ENCODE results near the gene FBXL5.

The FBXL5 gene

GRCh38 chr4:15675356-15675755 lies 20.2 kb upstream of the FBXL5 start:
- no peak for TF ChIP-seq EZH2 (IDR thresholded peaks at IDR 0.05; ENCODE audit: borderline replicate concordance, low read length)
- TF ChIP-seq, protein P1, sequence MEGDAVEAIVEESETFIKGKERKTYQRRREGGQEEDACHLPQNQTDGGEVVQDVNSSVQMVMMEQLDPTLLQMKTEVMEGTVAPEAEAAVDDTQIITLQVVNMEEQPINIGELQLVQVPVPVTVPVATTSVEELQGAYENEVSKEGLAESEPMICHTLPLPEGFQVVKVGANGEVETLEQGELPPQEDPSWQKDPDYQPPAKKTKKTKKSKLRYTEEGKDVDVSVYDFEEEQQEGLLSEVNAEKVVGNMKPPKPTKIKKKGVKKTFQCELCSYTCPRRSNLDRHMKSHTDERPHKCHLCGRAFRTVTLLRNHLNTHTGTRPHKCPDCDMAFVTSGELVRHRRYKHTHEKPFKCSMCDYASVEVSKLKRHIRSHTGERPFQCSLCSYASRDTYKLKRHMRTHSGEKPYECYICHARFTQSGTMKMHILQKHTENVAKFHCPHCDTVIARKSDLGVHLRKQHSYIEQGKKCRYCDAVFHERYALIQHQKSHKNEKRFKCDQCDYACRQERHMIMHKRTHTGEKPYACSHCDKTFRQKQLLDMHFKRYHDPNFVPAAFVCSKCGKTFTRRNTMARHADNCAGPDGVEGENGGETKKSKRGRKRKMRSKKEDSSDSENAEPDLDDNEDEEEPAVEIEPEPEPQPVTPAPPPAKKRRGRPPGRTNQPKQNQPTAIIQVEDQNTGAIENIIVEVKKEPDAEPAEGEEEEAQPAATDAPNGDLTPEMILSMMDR (IDR thresholded peaks at IDR 0.05; ENCODE audit: low read length), result no peak
- no peaks in the 10 kb centered on the region for H3F3A ChIP-seq (ENCODE audit: insufficient read depth, low read length)
- H3K9me2 ChIP-seq (ENCODE audit: low read depth, low read length), result no peaks in the 10 kb centered on the region
- peak overlapping the region; percentile 23; the same call in 1 of the 2 replicates for H3K4me2 ChIP-seq (ENCODE audit: low read length)
- H3K9ac ChIP-seq (ENCODE audit: low read length), result no peak overlapping the region
- no peaks in the 10 kb centered on the region for H3K9me3 ChIP-seq (ENCODE audit: low read length)
- H2AFZ ChIP-seq (ENCODE audit: low read length), result no peak overlapping the region
- H3K4me3 ChIP-seq (ENCODE audit: low read depth, low read length, poor library complexity, severe bottlenecking), result no peak overlapping the region
- no peaks in the 10 kb centered on the region for H3K27me3 ChIP-seq (ENCODE audit: insufficient read depth, low read length)
- peaks cover 32% of the 10 kb centered on the region for H3K79me2 ChIP-seq (ENCODE audit: insufficient read depth, low read length)
- H3K4me1 ChIP-seq (ENCODE audit: insufficient read depth, low read length, severe bottlenecking), result peaks cover 49% of the 10 kb centered on the region
- H3K36me3 ChIP-seq (ENCODE audit: insufficient read depth, low read length), result no peaks in the 10 kb centered on the region
- H4K20me1 ChIP-seq (ENCODE audit: insufficient read depth, low read length), result no peaks in the 10 kb centered on the region
- H3K27ac ChIP-seq (ENCODE audit: low read depth, low read length, poor library complexity, severe bottlenecking), result peak overlapping the region; percentile 66

DNA sequence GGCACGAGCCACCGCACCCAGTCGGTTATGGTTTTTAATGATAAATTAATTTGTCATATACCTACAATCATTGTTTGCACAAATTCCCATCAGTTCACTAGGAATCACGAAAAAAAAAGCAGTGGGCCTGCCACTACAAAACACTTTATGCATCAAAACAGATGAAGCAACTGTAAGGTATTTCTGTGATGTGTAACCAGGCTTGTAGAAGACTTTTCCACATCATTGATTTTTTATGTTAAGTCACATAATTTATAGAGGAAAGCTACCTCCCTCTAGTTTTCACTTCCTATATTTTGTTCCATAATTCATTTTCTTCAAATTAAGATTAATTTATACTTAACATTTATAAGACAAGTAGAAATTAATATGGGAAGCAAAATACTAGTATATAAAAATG lies 19.8 kb upstream of the FBXL5 start:
- Histone ChIP-seq H3K36me3 (ENCODE audit: insufficient read depth, low read length) (no peaks in the 10 kb centered on the region), H3F3A (ENCODE audit: insufficient read depth, low read length) (no peaks in the 10 kb centered on the region), H2AFZ (ENCODE audit: low read length) (no peak overlapping the region), H3K27me3 (ENCODE audit: insufficient read depth, low read length) (no peaks in the 10 kb centered on the region), H3K79me2 (ENCODE audit: insufficient read depth, low read length) (peaks cover 28% of the 10 kb centered on the region), H3K4me1 (ENCODE audit: insufficient read depth, low read length, severe bottlenecking) (peaks cover 49% of the 10 kb centered on the region), H3K9me2 (ENCODE audit: low read depth, low read length) (no peaks in the 10 kb centered on the region), H3K9ac (ENCODE audit: low read length) (no peak overlapping the region), H4K20me1 (ENCODE audit: insufficient read depth, low read length) (no peaks in the 10 kb centered on the region), H3K27ac (ENCODE audit: low read depth, low read length, poor library complexity, severe bottlenecking) (peak overlapping the region; percentile 66), H3K9me3 (ENCODE audit: low read length) (no peaks in the 10 kb centered on the region), H3K4me2 (ENCODE audit: low read length) (peak overlapping the region; percentile 46), H3K4me3 (ENCODE audit: low read depth, low read length, poor library complexity, severe bottlenecking) (no peak overlapping the region)
- no peak for TF ChIP-seq EZH2 (IDR thresholded peaks at IDR 0.05; ENCODE audit: borderline replicate concordance, low read length)
- TF ChIP-seq, protein P1 (IDR thresholded peaks at IDR 0.05; ENCODE audit: low read length), result no peak

DNA sequence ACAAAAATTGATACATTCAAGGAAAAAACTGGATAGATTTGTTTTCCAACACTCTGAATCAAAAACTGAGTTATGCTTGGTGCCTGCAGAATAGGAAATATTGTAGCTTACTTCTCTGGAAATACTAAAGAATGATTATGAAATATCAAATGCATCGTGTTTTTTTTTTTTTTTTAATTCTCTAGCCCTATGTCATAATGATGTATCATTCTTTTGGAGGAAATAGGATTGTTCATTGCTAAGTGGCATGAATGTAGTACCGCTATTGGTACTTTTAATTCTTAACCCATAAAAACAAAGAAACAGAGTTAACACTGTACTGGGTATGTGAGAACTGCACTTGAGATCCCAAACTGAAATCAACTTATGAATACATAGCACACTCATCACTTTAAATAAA lies 18.9 kb upstream of the FBXL5 start:
- H3K27me3 ChIP-seq (ENCODE audit: insufficient read depth, low read length), result no peaks in the 10 kb centered on the region
- no peaks in the 10 kb centered on the region for H3F3A ChIP-seq (ENCODE audit: insufficient read depth, low read length)
- no peaks in the 10 kb centered on the region for H3K9me3 ChIP-seq (ENCODE audit: low read length)
- TF ChIP-seq EZH2 (IDR thresholded peaks at IDR 0.05; ENCODE audit: borderline replicate concordance, low read length), result no peak
- TF ChIP-seq, protein P1 (IDR thresholded peaks at IDR 0.05; ENCODE audit: low read length), result no peak
- peaks cover 42% of the 10 kb centered on the region for H3K4me1 ChIP-seq (ENCODE audit: insufficient read depth, low read length, severe bottlenecking)
- H3K4me2 ChIP-seq (ENCODE audit: low read length), result no peak overlapping the region
- H2AFZ ChIP-seq (ENCODE audit: low read length), result no peak overlapping the region
- no peak overlapping the region for H3K4me3 ChIP-seq (ENCODE audit: low read depth, low read length, poor library complexity, severe bottlenecking)
- H3K79me2 ChIP-seq (ENCODE audit: insufficient read depth, low read length), result peaks cover 21% of the 10 kb centered on the region
- no peak overlapping the region for H3K9ac ChIP-seq (ENCODE audit: low read length)
- H4K20me1 ChIP-seq (ENCODE audit: insufficient read depth, low read length), result no peaks in the 10 kb centered on the region
- no peaks in the 10 kb centered on the region for H3K9me2 ChIP-seq (ENCODE audit: low read depth, low read length)
- no peaks in the 10 kb centered on the region for H3K36me3 ChIP-seq (ENCODE audit: insufficient read depth, low read length)
- no peak overlapping the region for H3K27ac ChIP-seq (ENCODE audit: low read depth, low read length, poor library complexity, severe bottlenecking)

Measured in OCI-LY1 (cell line).